ENCODE measurements around the gene AGTR1.
A peak's percentile ranks its signal among the peaks of the same experiment; 100 is the strongest.

GRCh38 chr3:148739720-148740119, 42.0 kb downstream of the AGTR1 start:
- TF ChIP-seq POLR2A (IDR thresholded peaks at IDR 0.05) (peak; percentile 20), CTCF (IDR thresholded peaks at IDR 0.05) (no peak)

Measured in right lobe of liver (tissue), 4 donors.